SH-SY5Y (cell line): ENCODE measurements around the gene BCL6.

Source experiments
- GATA2 ChIP-seq: IDR thresholded peaks from 2 replicates; pipeline ENCODE4 v1.6.1; 2011; ENCODE audit warnings: mild to moderate bottlenecking, low read depth, low read length
- GATA3 ChIP-seq: IDR thresholded peaks from 2 replicates; pipeline ENCODE4 v1.6.1; 2011; ENCODE audit warnings: low read depth, mild to moderate bottlenecking, low read length, moderate library complexity

- TF ChIP-seq GATA3 (no peak), GATA2 (no peak)
These were observed 5.5 kb downstream of the BCL6 start for GRCh38 chr3:187739561-187740332.
